ENCODE measurements around the gene RGS18. TPM values are rescaled to one million over a fixed set of nuclear protein-coding genes. Genes with fewer than 3 reads are reported as not detected.
"Not testable (repeated sequence)": the region's sequence is repeated elsewhere in the genome, so short reads cannot be mapped to it uniquely, and the experiment has no call there.

The RGS18 gene
- total RNA-seq, 2 donors from 2014 or later: 0.46 to 1.7 TPM

DNA sequence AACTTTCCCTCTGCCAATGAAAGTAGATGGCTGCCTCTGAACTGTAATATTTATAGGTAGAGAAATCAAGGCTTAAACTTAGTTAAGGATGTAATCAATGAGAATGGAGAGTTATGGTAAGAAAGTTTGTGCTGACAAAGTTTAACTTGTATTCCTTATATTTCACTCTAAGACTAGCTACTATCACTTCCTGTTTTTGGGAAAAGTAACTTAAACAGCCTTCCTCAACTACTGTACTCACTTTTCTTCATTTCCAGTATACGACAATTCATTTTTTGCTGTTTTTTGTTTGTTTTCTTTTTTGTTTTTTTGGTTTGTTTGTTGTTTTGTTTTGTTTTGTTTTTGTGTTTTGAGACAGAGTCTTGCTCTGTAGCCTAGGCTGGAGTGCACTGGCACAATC, 3.7 kb downstream of the RGS18 start:
- intact Hi-C loops (cut with DNase I, micrococcal nuclease): no loop called here
- DNase-seq (no peak), ATAC-seq (no peak)

- intact Hi-C loops (cut with DNase I, micrococcal nuclease): no loop called here
- no peak for DNase-seq
- ATAC-seq: no peak
Measured at GRCh38 chr1:192162376-192162775, 4.1 kb downstream of the RGS18 start.

GRCh38 chr1:192165002-192165401, 6.7 kb downstream of the RGS18 start:
- ATAC-seq; DNase-seq; intact Hi-C loops (cut with DNase I, micrococcal nuclease): not testable (repeated sequence)

DNA sequence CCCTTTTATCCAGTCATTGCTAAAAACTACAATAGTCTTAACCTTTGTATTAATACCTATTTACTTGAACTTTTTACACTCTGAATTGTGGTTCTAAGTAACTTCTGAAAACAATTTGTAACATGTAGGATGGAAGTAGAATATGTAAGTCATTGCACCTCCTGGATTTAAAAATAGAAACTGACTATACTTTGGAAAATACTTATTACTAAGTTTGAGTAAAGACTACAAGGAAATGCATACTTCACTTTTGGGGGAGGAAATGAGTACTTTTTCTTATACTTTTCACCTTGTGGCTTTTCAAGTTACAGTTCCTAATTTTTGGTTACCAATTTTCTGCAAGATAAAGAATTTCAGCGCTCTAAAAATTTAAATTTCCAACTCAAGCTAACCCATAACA, 8.7 kb downstream of the RGS18 start:
- intact Hi-C loops (cut with DNase I, micrococcal nuclease): no loop called here
- DNase-seq: no peak
- ATAC-seq: no peak

GRCh38 chr1:192167911-192168700, 9.8 kb downstream of the RGS18 start:
- DNase-seq (no peak), ATAC-seq (no peak)
- intact Hi-C loops (cut with DNase I, micrococcal nuclease): no loop called here

DNA sequence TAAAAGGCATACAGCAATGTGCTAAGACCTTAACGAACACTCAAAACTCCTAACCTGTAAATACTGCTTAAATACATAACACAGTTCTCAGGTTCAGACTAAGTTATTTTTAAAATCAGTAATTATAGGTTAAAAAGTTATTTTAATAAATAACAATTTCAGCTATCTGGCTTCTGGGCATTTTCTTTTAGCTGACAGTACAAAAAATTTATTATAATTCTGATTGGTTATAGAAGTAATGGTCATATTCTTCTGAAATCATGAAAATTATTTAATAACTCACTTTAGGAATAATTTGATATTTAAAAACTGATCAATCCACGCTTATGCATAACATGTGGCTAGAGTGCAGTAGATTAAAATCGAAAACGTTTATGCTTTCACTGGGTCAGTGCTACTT, 10.7 kb downstream of the RGS18 start:
- intact Hi-C loops (cut with DNase I, micrococcal nuclease): no loop called here
- DNase-seq (no peak), ATAC-seq (no peak)

DNA sequence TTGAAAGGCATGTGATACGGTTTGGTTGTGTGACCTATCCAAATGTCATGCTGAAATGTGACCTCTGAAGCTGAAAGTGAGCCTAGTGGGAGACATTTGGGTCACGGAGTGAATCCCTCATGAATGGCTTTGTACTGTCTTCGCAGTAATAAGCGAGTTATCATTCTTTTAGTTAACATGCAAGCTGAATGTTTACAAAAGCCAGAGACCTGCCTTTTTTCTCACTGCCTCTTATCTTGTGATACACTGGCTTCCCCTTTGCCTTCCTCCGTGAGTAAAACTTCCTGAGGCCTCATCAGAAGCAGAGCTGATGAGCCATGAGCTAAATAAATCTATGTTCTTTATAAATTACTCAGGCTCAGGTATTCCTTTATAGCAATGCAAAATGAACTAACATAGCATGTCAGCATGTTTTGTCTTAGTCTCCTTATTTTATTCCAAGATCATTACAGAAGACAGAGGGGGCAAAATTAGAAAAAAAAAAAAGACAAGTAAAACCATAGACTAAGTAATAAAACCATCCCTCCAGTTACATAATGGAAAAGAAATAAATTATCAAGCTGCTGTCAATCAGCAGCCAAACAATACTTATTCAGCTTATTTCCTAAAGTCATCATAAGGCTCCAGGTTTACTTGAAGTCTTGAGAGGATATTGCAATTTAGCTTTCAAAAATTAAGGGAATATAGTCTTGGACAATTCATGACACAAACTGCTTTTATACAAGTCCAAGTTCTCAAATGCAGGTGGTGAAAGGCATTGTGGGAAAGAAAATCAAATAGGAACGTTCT, 12.1 kb downstream of the RGS18 start:
- ATAC-seq: no peak
- intact Hi-C loops (cut with DNase I, micrococcal nuclease): no loop called here
- no peak for DNase-seq

DNA sequence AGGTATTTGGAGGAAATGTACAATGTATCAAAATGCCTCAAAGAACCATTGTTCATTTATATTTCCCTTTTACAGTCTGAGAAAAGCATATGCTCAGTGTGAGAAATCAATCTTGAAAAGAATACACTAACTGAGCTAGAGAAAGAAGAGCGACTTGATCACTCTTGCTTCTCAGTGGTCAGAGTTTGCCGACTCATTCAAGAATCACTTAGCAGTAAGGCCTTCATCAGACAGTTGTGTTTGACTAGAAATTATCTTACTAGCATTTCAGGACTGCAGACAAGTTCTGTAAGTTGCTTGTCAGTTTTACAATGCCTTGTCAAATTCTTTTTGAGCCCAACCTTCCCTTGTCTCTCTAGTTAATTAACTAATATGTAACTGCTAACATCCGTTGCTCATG, 12.9 kb downstream of the RGS18 start:
- DNase-seq (no peak), ATAC-seq (no peak)
- intact Hi-C loops (cut with DNase I, micrococcal nuclease): no loop called here

- no peak for ATAC-seq
- intact Hi-C loops (cut with DNase I, micrococcal nuclease): no loop called here
- no peak for DNase-seq
Measured at GRCh38 chr1:192175971-192176370, 17.7 kb downstream of the RGS18 start.

DNA sequence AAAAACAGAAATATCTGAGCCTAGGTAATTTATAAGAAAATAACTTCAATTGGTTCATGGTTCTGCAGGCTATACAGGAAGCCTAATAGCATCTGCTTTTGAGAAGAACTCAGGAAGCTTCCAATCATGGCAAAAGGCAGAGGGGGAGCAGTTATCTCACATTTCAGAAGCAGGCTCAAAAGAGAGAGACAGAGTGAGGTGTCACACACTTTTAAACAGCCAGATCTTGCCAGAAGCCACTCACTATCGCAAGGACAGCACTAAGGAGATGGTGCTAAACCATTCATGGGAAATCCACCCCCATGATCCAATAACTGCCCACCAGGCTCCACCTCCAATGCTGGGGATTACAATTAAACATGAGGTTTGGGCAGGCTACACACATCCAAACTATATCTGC, 25.5 kb downstream of the RGS18 start:
- DNase-seq: no peak
- intact Hi-C loops (cut with DNase I, micrococcal nuclease): no loop called here
- ATAC-seq: no peak

DNA sequence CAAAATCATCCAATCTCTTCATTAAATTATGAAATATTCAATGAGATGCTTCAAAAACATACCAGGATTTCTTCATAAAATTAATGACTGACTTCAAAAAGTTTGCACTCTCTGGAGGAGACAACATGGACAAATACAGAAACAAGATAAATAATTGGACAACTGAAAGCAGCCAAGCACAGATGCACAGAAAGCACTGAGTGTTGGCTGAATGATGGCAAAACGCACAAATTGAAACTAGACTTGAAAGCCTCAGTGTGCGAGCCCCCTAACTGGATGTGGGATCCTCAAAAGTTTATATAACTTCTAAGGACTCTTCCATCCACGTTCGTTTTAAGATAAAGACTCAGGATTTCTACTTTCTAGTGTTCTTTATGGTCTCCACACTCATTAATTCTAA, 27.9 kb downstream of the RGS18 start:
- intact Hi-C loops (cut with DNase I, micrococcal nuclease): no loop called here

GRCh38 chr1:192190066-192190465, 31.8 kb downstream of the RGS18 start:
- intact Hi-C loops (cut with DNase I, micrococcal nuclease): no loop called here
- ATAC-seq: no peak
- no peak for DNase-seq

More for the DNA sequence above, 27.9 kb downstream of the RGS18 start:
- DNase-seq (no peak), ATAC-seq (no peak)

GRCh38 chr1:192201303-192201702, 43.0 kb downstream of the RGS18 start:
- ATAC-seq (no peak), DNase-seq (no peak)
- intact Hi-C loops (cut with DNase I, micrococcal nuclease): no loop called here

DNA sequence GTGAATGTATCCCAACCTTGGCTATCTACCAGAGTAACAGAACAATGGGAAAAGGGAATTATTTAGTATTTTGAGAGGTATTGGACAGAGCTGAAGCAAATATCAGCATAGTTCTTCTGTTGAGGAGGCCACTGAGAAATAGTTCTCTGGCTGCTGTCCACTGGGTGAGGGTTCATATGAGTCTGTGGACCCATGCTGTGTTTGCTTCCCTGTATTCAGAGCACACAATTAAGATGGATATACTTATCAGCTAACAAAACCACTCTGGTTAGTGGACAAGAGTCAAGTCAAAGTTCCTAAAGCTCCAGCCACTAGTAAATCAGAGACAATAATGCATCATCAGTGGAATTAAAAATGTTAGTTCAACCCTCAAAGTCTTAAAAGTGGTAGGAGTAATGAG, 66.1 kb downstream of the RGS18 start:
- ATAC-seq: no peak

GRCh38 chr1:192224846-192225245, 66.6 kb downstream of the RGS18 start:
- intact Hi-C loops (cut with DNase I, micrococcal nuclease): no loop called here
- ATAC-seq (no peak), DNase-seq (no peak)

More for the DNA sequence above, 66.1 kb downstream of the RGS18 start:
- no peak for DNase-seq
- intact Hi-C loops (cut with DNase I, micrococcal nuclease): no loop called here

DNA sequence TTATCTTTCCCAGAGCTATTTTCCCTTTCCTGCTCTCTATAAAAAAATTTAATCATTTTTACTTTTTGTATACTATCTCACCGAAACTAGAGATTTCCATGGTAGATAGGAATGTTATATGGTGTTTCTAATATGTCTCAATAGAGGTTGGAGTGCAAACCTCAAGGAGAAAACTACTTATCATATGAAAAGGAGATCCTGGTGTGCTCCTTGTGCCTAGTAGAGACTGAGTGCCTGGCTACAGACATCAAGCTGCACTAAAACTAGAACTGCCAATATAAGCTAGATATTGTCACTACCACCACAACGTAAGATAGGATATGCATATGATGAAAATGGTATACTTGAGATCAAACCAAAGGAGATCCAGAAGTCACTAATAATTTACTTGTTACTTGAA, 67.0 kb downstream of the RGS18 start:
- ATAC-seq: no peak
- intact Hi-C loops (cut with DNase I, micrococcal nuclease): no loop called here
- DNase-seq: no peak

DNA sequence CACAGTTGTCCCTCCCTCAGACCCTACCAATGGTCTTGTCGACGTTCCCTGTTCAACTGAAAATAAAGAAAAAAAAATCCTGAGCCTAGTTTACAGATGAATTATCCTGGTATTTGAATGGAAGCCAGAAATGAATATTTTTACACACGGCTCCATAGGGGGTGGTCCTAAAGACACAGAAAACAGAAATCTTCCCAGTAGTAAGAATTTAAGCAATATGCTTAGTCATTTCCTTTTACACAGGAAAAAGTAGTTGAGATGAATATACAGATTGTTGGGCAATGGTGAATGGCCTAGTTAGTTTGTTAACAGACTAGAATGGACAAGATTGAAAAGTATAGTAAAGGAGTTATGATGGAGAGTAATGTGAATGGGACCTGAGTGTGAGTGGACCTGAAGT, 67.4 kb downstream of the RGS18 start:
- intact Hi-C loops (cut with DNase I, micrococcal nuclease): no loop called here
- DNase-seq (no peak), ATAC-seq (no peak)

DNA sequence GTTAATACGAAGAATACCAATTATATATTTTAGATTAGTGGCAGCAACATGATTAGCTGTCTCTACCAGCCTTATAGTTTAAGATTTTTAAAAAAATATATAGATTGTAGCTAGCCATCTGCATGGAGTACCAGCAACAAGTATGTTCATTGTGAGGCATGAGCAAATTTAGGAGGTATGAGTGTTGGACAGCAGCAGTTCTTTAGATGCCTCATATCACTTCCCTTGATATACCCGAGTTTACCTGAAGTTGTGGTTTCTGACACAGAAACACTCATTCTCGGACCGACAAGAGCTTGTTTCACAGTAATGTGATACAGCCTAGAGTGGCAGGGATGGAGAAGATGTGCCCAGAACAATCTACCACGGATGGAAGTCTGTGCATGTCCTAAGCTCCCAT, 69.1 kb downstream of the RGS18 start:
- intact Hi-C loops (cut with DNase I, micrococcal nuclease): no loop called here
- ATAC-seq: no peak
- no peak for DNase-seq

GRCh38 chr1:192227980-192228379, 69.7 kb downstream of the RGS18 start:
- DNase-seq; intact Hi-C loops (cut with DNase I, micrococcal nuclease); ATAC-seq: not testable (repeated sequence)

DNA sequence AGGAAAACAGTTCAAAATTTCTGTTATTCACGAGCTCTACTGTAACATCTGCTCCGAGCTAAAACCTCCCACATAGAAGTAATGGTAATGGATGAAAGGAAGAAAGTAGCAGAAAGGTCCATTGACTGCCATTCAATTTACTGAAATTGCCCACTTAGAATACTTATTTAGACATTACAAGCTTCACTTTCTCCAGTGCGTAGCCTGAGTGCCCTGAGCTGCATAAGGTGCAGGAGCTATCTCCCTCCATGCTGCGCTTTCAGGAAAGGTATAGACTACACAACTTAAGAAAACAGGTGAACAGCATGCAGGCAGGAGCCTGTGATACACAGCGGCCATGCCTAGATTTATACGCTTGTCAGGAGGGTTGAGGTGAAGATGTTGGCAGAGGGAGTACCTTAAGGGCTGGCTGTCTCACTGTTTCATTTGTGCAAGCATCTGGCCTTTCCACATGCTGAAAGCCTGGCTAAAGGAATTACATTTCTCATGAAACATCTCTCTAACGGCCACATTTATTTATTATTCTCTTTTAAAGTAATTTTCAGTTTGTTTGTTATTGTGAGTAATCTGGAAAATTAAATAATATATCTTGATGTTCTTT, 74.7 kb downstream of the RGS18 start:
- ATAC-seq (no peak), DNase-seq (no peak)

More for the DNA sequence above, 74.7 kb downstream of the RGS18 start:
- intact Hi-C loops (cut with DNase I, micrococcal nuclease): no loop called here
